Right cardiac atrium (tissue), 5 donors: ENCODE measurements around the gene PHIP. TPM values are rescaled to one million over a fixed set of nuclear protein-coding genes. Genes with fewer than 3 reads are reported as not detected.
A peak's percentile ranks its signal among the peaks of the same experiment; 100 is the strongest.

ENCODE experiments used
- ATAC-seq, 2 donors: fragments of 200-7000 bp; cut with Tn5 transposase; one replicate each; pipeline versions ENCODE4 v1.8.0 to v1.9.1; 2020; ENCODE audit warnings: moderate library complexity in 2 of 2, mild to moderate bottlenecking in 1 of 2
- DNase-seq, 3 donors: peaks; one replicate each; pipeline ENCODE4 v3.0.0-alpha.2; 2020
- H3K27ac ChIP-seq: one replicate; pipeline ENCODE4 v1.5.1; 2013; ENCODE audit warnings: mild to moderate bottlenecking, low read length, control low read depth, moderate library complexity
- H3K27me3 ChIP-seq: one replicate; pipeline ENCODE4 v1.6.1; 2013; ENCODE audit not compliant: control insufficient read depth, insufficient read depth
- H3K4me1 ChIP-seq: one replicate; pipeline ENCODE4 v1.6.1; 2013; ENCODE audit warnings: low read length; ENCODE audit not compliant: control insufficient read depth, insufficient read depth
- H3K4me3 ChIP-seq: one replicate; pipeline ENCODE4 v1.5.1; 2013; ENCODE audit warnings: low read length, control low read depth
- H3K9me3 ChIP-seq: one replicate; pipeline ENCODE4 v1.6.1; 2013; ENCODE audit warnings: low read length; ENCODE audit not compliant: control insufficient read depth
- WGBS: extraction: QIAGEN DNeasy Blood & Tissue Kit; methylation state at CpG from one replicate; pipeline ENCODE4 v1.1.7; 2013; 5-methylcytosine and 5-hydroxymethylcytosine counted together
- intact Hi-C, 4 donors: fragments of 100-400 bp; cut with DNase I; formaldehyde crosslinking; loops; one replicate each; pipeline versions ENCODE4 v1.11.0 to v1.14.0; 2022 to 2023
- polyA plus RNA-seq: library from polyadenylated mRNA; stranded (reverse); fragments of 200-250 nt; gene quantifications from one replicate; pipeline ENCODE4 v1.2.3, GENCODE V29; 2013
- total RNA-seq, 4 donors: library from RNA; stranded (reverse); fragmentation: NEBNext Ultra II Directional; extraction: Animal tissue kit (Norgen Biotek cat#: 25700); gene quantifications; one replicate each; pipeline ENCODE4 v1.2.1, GENCODE V29; 2021
- donor health status: healthy with polysubstance abuse.
- donor health status: DM: no; HTN: yes; CAD: no.
- donor health status: DM: no; HTN: no; CAD: no.
- donor health status: DM: no; HTN: yes; CAD: no; lungs with severe emphysema.
- donor health status: DM: yes; HTN: yes; CAD: no.

PHIP gene
- total and polyA plus RNA-seq, 5 donors: 6.8 to 19.6 (median 19.2) TPM

- no peak overlapping the region for H3K27ac ChIP-seq
- ATAC-seq: no peak
- intact Hi-C loops: no loop called here
Observed at GRCh38 chr6:79009819-79010218, 68.2 kb downstream of the PHIP start.

GRCh38 chr6:79005497-79005896 is 72.6 kb downstream of the PHIP start:
- Histone ChIP-seq H3K9me3 (no peaks in the 10 kb centered on the region), H3K4me1 (no peaks in the 10 kb centered on the region), H3K4me3 (no peak overlapping the region), H3K27me3 (no peaks in the 10 kb centered on the region), H3K27ac (no peak overlapping the region)
- intact Hi-C loops: no loop called here
- no peak for ATAC-seq
- DNase-seq: no peak
- 89% methylated on average over 1 of the region's 1 CpG for WGBS

More at GRCh38 chr6:79009819-79010218, 68.2 kb downstream of the PHIP start:
- Histone ChIP-seq H3K4me1 (no peaks in the 10 kb centered on the region), H3K27me3 (no peaks in the 10 kb centered on the region), H3K4me3 (peak overlapping the region; percentile 32), H3K9me3 (no peaks in the 10 kb centered on the region)
- 65% methylated on average over 1 of the region's 1 CpG for WGBS
- DNase-seq: no peak

GRCh38 chr6:79005024-79005423 is 73.0 kb downstream of the PHIP start:
- DNase-seq (no peak), ATAC-seq (no peak)
- H3K4me3 ChIP-seq: no peak overlapping the region
- H3K9me3 ChIP-seq: no peaks in the 10 kb centered on the region
- intact Hi-C loops: no loop called here
- 35% methylated on average over 1 of the region's 1 CpG for WGBS
- no peaks in the 10 kb centered on the region for H3K27me3 ChIP-seq
- H3K27ac ChIP-seq: no peak overlapping the region
- no peaks in the 10 kb centered on the region for H3K4me1 ChIP-seq

GRCh38 chr6:79004239-79004638 is 73.8 kb downstream of the PHIP start:
- no peak overlapping the region for H3K4me3 ChIP-seq
- DNase-seq: no peak
- intact Hi-C loops: no loop called here
- 85% methylated on average over 2 of the region's 2 CpGs for WGBS
- no peaks in the 10 kb centered on the region for H3K4me1 ChIP-seq
- H3K27ac ChIP-seq: no peak overlapping the region
- H3K9me3 ChIP-seq: no peaks in the 10 kb centered on the region
- ATAC-seq: no peak
- no peaks in the 10 kb centered on the region for H3K27me3 ChIP-seq

GRCh38 chr6:79001415-79001814 is 76.6 kb downstream of the PHIP start:
- DNase-seq: no peak
- no peak overlapping the region for H3K27ac ChIP-seq
- no peaks in the 10 kb centered on the region for H3K27me3 ChIP-seq
- H3K9me3 ChIP-seq: no peaks in the 10 kb centered on the region
- intact Hi-C loops: no loop called here
- H3K4me1 ChIP-seq: no peaks in the 10 kb centered on the region
- ATAC-seq: no peak
- WGBS: 87% methylated on average over 1 of the region's 1 CpG
- H3K4me3 ChIP-seq: no peak overlapping the region

- Histone ChIP-seq H3K27me3 (no peaks in the 10 kb centered on the region), H3K27ac (no peak overlapping the region), H3K4me1 (no peaks in the 10 kb centered on the region), H3K4me3 (no peak overlapping the region), H3K9me3 (no peaks in the 10 kb centered on the region)
- ATAC-seq (no peak), DNase-seq (no peak)
- intact Hi-C loops: no loop called here
Observed at GRCh38 chr6:78999737-79000136, 78.3 kb downstream of the PHIP start.

GRCh38 chr6:78995946-78996345 is 82.1 kb downstream of the PHIP start:
- Histone ChIP-seq H3K4me3 (no peak overlapping the region), H3K27me3 (no peaks in the 10 kb centered on the region), H3K9me3 (no peaks in the 10 kb centered on the region), H3K4me1 (no peaks in the 10 kb centered on the region), H3K27ac (no peak overlapping the region)
- DNase-seq (no peak), ATAC-seq (no peak)
- intact Hi-C loops: no loop called here

- no peak overlapping the region for H3K4me3 ChIP-seq
- H3K27ac ChIP-seq: no peak overlapping the region
- intact Hi-C loops: no loop called here
- no peaks in the 10 kb centered on the region for H3K9me3 ChIP-seq
- DNase-seq: no peak
- no peaks in the 10 kb centered on the region for H3K27me3 ChIP-seq
- H3K4me1 ChIP-seq: no peaks in the 10 kb centered on the region
- ATAC-seq: no peak
- WGBS: 97% methylated on average over 1 of the region's 1 CpG
Observed at GRCh38 chr6:78995346-78995745, 82.7 kb downstream of the PHIP start.

- no peaks in the 10 kb centered on the region for H3K9me3 ChIP-seq
- WGBS: 96% methylated on average over 5 of the region's 5 CpGs
- no peak for DNase-seq
- no peaks in the 10 kb centered on the region for H3K27me3 ChIP-seq
- ATAC-seq: no peak
- no peaks in the 10 kb centered on the region for H3K4me1 ChIP-seq
- no peak overlapping the region for H3K4me3 ChIP-seq
- H3K27ac ChIP-seq: no peak overlapping the region
- intact Hi-C loops: no loop called here
Observed at GRCh38 chr6:78993955-78994354, 84.1 kb downstream of the PHIP start.

GRCh38 chr6:78989191-78989590 is 88.9 kb downstream of the PHIP start:
- no peak for DNase-seq
- no peak for ATAC-seq
- 96% methylated on average over 2 of the region's 2 CpGs for WGBS
- H3K27me3 ChIP-seq: no peaks in the 10 kb centered on the region
- H3K9me3 ChIP-seq: no peaks in the 10 kb centered on the region
- H3K4me3 ChIP-seq: no peak overlapping the region
- no peak overlapping the region for H3K27ac ChIP-seq
- no peaks in the 10 kb centered on the region for H3K4me1 ChIP-seq
- intact Hi-C loops: no loop called here

GRCh38 chr6:78986161-78986560 is 91.9 kb downstream of the PHIP start:
- ATAC-seq (no peak), DNase-seq (no peak)
- no peaks in the 10 kb centered on the region for H3K9me3 ChIP-seq
- no peak overlapping the region for H3K4me3 ChIP-seq
- no peak overlapping the region for H3K27ac ChIP-seq
- 96% methylated on average over 1 of the region's 1 CpG for WGBS
- H3K4me1 ChIP-seq: no peaks in the 10 kb centered on the region
- intact Hi-C loops: no loop called here
- H3K27me3 ChIP-seq: no peaks in the 10 kb centered on the region

GRCh38 chr6:78984225-78984950 is 93.7 kb downstream of the PHIP start:
- Histone ChIP-seq H3K27me3 (no peaks in the 10 kb centered on the region), H3K4me1 (no peaks in the 10 kb centered on the region), H3K27ac (peak overlapping the region; percentile 58), H3K9me3 (no peaks in the 10 kb centered on the region), H3K4me3 (no peak overlapping the region)
- ATAC-seq: peak; percentile 66 to 88
- DNase-seq: no peak
- intact Hi-C loops: no loop called here
- WGBS: 56% methylated on average over 4 of the region's 4 CpGs
